ENCODE measurements around the gene MYO16. TPM values are rescaled to one million over a fixed set of nuclear protein-coding genes. Genes with fewer than 3 reads are reported as not detected.

MYO16 gene
- total and polyA plus RNA-seq, 2 of the 4 experiments (the other 2 are of a cell fraction) = under 0.01 to 0.03 TPM

DNA sequence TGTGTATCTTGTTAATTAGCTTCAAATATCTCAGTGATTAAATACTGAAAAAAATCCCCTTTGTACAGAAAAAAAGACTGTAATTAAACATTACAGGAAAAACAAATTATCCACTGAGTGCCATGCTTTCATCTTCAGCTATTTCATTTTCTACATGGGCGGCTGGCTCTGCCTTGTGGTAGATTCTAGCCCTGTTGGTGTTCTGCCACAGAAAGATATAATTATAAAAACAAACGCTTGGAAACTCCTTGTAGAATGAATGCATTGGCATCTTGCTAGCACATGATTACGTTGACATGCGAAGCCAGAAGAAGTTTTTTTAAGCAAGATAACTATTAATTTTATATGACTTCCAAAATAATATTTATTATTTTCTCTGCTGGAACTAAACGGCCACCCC is 496.8 kb downstream of the MYO16 start:
- no peaks in the 10 kb centered on the region for H3K9me1 ChIP-seq (ENCODE audit: insufficient read depth, low read length)
- in situ Hi-C loops (cut with MboI; ENCODE audit: low sequenced_read_pairs) = no loop called here
- H2AK9ac ChIP-seq (replicated peaks; ENCODE audit: low read depth, low read length, poor library complexity) = no peak overlapping the region
- H4K5ac ChIP-seq (ENCODE audit: low read depth, low read length) = no peak overlapping the region
- no peaks in the 10 kb centered on the region for H3K9me3 ChIP-seq (ENCODE audit: control insufficient read depth, insufficient read depth, low read length)
- no peak overlapping the region for H2BK15ac ChIP-seq (ENCODE audit: low read depth, low read length)
- intact Hi-C loops (cut with micrococcal nuclease) = no loop called here
- DNase-seq (no peak), ATAC-seq (ENCODE audit: low read depth) (no peak)
- dilution Hi-C loops (cut with HindIII; ENCODE audit: low sequenced_read_pairs, unreplicated experiment) = no loop called here
- BruUV-seq (replicated peaks) = no TSS peak
- no peak overlapping the region for H3K4me3 ChIP-seq (ENCODE audit: insufficient read depth, low read depth, low read length)
- no peaks in the 10 kb centered on the region for H3K4me1 ChIP-seq (ENCODE audit: control insufficient read depth, insufficient read depth, low read length)
- no peak overlapping the region for H3K27ac ChIP-seq (ENCODE audit: insufficient read depth, low read length)
- POLR2A ChIA-PET (ENCODE audit: unreplicated experiment) = interaction anchor here (0.6 kb wide), 1 partner anchor 20 kb away, joined by 3 read pairs; no protein-coding TSS in a partner anchor
- TF ChIP-seq CEBPB (IDR thresholded peaks at IDR 0.05; ENCODE audit: low read depth, low read length) = no peak
- TF ChIP-seq CHD1 (IDR thresholded peaks at IDR 0.05; ENCODE audit: low read depth, low read length) = no peak
- no peak for TF ChIP-seq MAZ (IDR thresholded peaks at IDR 0.05; ENCODE audit: borderline replicate concordance, low read depth, low read length)
- no peak for TF ChIP-seq BHLHE40 (IDR thresholded peaks at IDR 0.05; ENCODE audit: low read depth, low read length)
- TF ChIP-seq RFX5 (IDR thresholded peaks at IDR 0.05; ENCODE audit: low read depth, low read length) = no peak
- TF ChIP-seq, protein P1, sequence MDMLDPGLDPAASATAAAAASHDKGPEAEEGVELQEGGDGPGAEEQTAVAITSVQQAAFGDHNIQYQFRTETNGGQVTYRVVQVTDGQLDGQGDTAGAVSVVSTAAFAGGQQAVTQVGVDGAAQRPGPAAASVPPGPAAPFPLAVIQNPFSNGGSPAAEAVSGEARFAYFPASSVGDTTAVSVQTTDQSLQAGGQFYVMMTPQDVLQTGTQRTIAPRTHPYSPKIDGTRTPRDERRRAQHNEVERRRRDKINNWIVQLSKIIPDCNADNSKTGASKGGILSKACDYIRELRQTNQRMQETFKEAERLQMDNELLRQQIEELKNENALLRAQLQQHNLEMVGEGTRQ (IDR thresholded peaks at IDR 0.05; ENCODE audit: low read depth, low read length) = no peak
- TF ChIP-seq MXI1 (IDR thresholded peaks at IDR 0.05; ENCODE audit: borderline replicate concordance, low read depth, low read length) = no peak
- TF ChIP-seq, protein P2, sequence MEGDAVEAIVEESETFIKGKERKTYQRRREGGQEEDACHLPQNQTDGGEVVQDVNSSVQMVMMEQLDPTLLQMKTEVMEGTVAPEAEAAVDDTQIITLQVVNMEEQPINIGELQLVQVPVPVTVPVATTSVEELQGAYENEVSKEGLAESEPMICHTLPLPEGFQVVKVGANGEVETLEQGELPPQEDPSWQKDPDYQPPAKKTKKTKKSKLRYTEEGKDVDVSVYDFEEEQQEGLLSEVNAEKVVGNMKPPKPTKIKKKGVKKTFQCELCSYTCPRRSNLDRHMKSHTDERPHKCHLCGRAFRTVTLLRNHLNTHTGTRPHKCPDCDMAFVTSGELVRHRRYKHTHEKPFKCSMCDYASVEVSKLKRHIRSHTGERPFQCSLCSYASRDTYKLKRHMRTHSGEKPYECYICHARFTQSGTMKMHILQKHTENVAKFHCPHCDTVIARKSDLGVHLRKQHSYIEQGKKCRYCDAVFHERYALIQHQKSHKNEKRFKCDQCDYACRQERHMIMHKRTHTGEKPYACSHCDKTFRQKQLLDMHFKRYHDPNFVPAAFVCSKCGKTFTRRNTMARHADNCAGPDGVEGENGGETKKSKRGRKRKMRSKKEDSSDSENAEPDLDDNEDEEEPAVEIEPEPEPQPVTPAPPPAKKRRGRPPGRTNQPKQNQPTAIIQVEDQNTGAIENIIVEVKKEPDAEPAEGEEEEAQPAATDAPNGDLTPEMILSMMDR (conservative IDR thresholded peaks at IDR 0.05; ENCODE audit: low read depth, low read length) = no peak
- no peak for TF ChIP-seq RAD21 (IDR thresholded peaks at IDR 0.05; ENCODE audit: low read length)
- TF ChIP-seq SMC3 (IDR thresholded peaks at IDR 0.05; ENCODE audit: low read depth, low read length) = no peak
- TF ChIP-seq, protein P3, sequence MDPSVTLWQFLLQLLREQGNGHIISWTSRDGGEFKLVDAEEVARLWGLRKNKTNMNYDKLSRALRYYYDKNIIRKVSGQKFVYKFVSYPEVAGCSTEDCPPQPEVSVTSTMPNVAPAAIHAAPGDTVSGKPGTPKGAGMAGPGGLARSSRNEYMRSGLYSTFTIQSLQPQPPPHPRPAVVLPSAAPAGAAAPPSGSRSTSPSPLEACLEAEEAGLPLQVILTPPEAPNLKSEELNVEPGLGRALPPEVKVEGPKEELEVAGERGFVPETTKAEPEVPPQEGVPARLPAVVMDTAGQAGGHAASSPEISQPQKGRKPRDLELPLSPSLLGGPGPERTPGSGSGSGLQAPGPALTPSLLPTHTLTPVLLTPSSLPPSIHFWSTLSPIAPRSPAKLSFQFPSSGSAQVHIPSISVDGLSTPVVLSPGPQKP (IDR thresholded peaks at IDR 0.05; ENCODE audit: borderline replicate concordance, low read depth, low read length) = no peak
- TF ChIP-seq POLR2A (IDR thresholded peaks at IDR 0.05; ENCODE audit: low read depth, low read length) = no peak
- no peak for TF ChIP-seq NFE2L2 (IDR thresholded peaks at IDR 0.05; ENCODE audit: low read depth, low read length)
- TF ChIP-seq FOS (IDR thresholded peaks at IDR 0.05; ENCODE audit: low read depth, low read length) = no peak
- no peak for TF ChIP-seq MAFK (IDR thresholded peaks at IDR 0.05; ENCODE audit: low read depth, low read length)
- TF ChIP-seq RCOR1 (IDR thresholded peaks at IDR 0.05; ENCODE audit: insufficient replicate concordance, low read length) = no peak
- H3K56ac ChIP-seq (ENCODE audit: extremely low read depth, insufficient read depth, low read length) = no peak overlapping the region
- CTCF ChIA-PET = interaction anchor here (0.6 kb wide), 1 partner anchor 665 kb away, joined by 4 read pairs; no protein-coding TSS in a partner anchor
- H2BK20ac ChIP-seq (ENCODE audit: low read depth, low read length) = no peak overlapping the region
- no CpG with 5 or more reads among the region's 5 CpGs for WGBS, 2 experiments (ENCODE audit: extremely low coverage in 2 of 2, insufficient read length in 1 of 2)
- H2AFZ ChIP-seq (replicated peaks; ENCODE audit: low read length, poor library complexity) = no peak overlapping the region
- H3K36me3 ChIP-seq (ENCODE audit: control insufficient read depth, insufficient read depth, low read length) = no peaks in the 10 kb centered on the region
- H3K79me1 ChIP-seq (ENCODE audit: low read depth in 1 of 2, low read length in 2 of 2) = no peaks in the 10 kb centered on the region
- no peak overlapping the region for H3K4me2 ChIP-seq (ENCODE audit: low read depth, low read length)
- no peak overlapping the region for H4K91ac ChIP-seq (ENCODE audit: insufficient read depth, low read depth, low read length)
- H3K9ac ChIP-seq (ENCODE audit: low read depth, low read length) = no peak overlapping the region
- no peak overlapping the region for H3K18ac ChIP-seq (ENCODE audit: low read depth, low read length)
- no peak overlapping the region for H3K4ac ChIP-seq (ENCODE audit: low read depth, low read length)
- no peak overlapping the region for H2BK120ac ChIP-seq (ENCODE audit: low read depth, low read length)
- H3K27me3 ChIP-seq (ENCODE audit: control insufficient read depth, insufficient read depth, low read length) = peaks cover 6% of the 10 kb centered on the region
- H2BK5ac ChIP-seq (ENCODE audit: low read depth, low read length, poor library complexity, severe bottlenecking) = no peak overlapping the region
- H4K20me1 ChIP-seq (ENCODE audit: insufficient read depth, low read length) = no peaks in the 10 kb centered on the region
- no peak overlapping the region for H2AK5ac ChIP-seq (ENCODE audit: low read depth, low read length)
- H3K14ac ChIP-seq (replicated peaks; ENCODE audit: low read depth, low read length) = no peak overlapping the region
- no peak overlapping the region for H4K8ac ChIP-seq (ENCODE audit: low read depth in 2 of 2, low read length in 2 of 2)
- H3K23ac ChIP-seq (ENCODE audit: low read depth, low read length) = no peak overlapping the region
